DMS53 treated with DMSO at 0.1 percent for 48 hours (cell line): ENCODE data around the gene ADARB1.

Source experiments
- DNase-seq: peaks from one replicate; lab custom pipeline; 2025; ENCODE audit not compliant: unreplicated experiment; lab: John Stamatoyannopoulos, UW

ADARB1 gene

GRCh38 chr21:45163413-45164123, 89.2 kb downstream of the ADARB1 start:
- DNase-seq, result no peak

DNA sequence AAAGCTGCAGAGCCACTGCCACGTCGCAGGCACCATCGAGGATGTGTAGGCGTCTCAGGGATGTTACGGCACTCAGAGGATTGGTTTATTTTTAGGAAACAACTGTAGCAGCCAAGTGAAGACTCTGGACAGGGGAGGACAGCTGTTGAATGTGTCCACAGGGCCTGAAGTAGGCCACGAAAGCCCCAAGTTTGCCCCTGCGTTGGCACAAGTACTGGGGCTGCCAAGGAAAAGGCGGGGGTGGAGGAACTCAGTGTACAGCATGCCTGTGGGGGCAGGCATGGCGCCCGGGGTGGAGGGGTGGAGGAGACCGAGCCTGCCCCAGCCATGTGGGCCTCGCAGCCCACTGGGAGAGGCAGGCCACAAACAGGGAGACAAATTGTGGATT, 89.7 kb downstream of the ADARB1 start:
- no peak for DNase-seq

DNA sequence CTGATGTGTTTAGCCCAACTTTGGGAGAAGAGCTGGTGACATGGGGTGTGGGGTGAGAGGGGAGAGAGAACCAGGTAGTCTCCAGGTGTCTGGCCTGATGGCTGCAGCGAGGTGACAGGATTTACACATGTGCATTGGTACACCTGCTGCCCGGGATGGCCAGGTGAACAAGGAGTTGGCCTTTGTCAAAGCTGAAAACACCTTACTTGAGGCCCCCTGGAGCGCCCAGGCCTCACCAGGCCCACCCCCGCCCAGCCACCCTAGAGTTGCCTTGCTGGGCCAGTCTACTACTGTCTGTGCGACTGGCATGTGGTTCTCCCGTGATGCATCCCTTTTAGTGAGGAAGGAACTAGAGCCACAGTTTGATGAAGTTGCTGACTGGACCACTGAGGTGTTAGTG, 90.5 kb downstream of the ADARB1 start:
- DNase-seq, result no peak

DNA sequence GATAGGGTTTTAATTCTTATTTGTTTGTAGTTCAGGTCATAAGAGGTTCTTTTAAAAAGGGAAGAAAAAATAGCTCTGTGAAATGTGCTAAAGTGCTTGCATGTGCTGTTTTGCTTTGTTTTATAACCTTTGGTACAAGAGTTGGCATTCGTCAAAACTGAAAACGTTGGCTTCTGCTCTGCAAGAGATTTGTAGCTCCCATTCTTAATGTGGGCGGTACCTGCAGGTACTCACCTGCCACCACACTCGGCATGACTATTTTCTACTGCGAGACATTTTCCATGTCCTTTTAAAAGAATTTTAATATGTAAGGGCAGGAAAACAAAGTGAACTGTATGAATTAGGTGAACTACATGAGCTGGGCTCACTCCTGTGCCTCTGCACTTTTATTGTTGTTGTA, 92.6 kb downstream of the ADARB1 start:
- DNase-seq, result no peak

DNA sequence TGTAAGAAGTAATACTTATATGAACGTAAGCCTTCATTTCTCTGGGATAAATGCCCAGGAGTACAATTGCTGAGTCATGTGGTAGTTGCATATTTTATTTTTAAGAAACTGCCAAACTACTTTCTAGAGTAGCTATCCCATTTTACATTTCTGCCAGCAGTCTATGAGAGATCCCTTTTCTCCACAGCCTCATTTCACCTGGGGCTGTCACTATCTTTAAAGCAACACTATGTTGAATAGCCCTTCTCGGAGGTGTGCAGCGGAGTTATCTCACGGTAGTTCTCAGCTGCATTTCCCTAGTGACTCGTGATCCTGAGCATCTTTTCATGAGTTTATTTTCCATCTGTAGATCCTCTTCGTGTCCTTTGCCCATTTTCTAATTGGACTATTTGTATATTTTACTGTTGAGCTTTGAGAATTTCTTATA, 93.4 kb downstream of the ADARB1 start:
- no peak for DNase-seq

DNA sequence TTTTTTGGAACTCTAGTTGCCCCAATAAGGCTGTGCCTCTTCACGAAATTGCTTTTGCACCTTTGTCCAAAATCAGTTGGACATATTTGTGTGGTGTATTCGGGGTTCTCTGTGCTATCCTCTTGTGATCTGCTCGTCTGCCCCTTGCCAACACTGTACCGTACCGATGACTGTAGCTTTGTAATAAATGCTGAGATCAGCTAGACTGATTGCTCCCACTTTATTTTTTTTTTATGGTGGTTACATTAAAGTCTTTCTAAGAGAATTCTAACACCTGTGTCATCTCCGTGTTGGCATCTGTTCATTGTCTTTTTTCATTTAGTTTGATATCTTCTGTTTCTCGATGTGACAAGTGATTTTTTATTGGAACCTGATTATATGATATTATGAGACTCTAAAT, 94.1 kb downstream of the ADARB1 start:
- DNase-seq, result no peak

GRCh38 chr21:45169001-45169400, 94.6 kb downstream of the ADARB1 start:
- DNase-seq, result no peak

- no peak for DNase-seq
These were observed 95.3 kb downstream of the ADARB1 start for GRCh38 chr21:45169682-45170081.

DNA sequence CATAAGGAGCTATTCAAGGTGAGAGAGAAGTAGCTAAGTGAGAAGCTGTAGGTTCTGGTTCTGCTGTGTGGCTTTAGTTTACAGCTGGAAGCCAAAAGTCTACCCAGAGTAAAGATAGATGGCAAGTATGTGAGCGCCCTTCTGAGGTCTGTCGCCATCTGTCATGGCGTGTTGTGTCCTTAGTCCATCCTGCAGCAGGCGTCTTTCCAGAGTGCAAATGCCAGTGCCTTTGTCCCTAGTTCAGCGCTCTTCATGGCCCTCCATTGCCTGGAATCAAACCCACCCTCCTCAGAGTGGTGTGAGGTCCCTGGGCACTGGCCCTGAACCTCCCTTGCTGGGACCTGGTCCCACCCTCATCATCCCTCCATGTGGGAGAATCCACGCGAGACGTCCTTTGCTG, 96.6 kb downstream of the ADARB1 start:
- no peak for DNase-seq

DNA sequence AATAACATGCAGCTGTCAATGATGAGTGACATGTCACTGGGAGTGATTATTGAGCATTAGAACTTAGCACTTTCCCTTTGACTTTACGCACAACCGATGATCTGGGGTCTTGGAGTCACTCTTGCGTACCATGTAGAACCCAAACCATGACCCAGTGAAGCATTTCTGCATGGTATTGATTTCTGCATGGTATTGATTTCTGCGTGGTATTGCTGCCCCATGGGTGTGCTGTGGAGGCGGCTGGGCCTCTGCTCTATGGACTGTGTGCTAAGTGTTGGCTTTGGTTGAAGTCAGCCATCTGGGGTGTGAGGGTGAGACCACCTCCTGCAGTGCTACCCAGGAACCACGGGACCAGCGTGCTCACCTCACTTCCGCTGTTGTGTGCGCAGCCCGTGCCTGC, 98.0 kb downstream of the ADARB1 start:
- DNase-seq, result no peak

GRCh38 chr21:45175326-45176095, 101.1 kb downstream of the ADARB1 start:
- no peak for DNase-seq

DNA sequence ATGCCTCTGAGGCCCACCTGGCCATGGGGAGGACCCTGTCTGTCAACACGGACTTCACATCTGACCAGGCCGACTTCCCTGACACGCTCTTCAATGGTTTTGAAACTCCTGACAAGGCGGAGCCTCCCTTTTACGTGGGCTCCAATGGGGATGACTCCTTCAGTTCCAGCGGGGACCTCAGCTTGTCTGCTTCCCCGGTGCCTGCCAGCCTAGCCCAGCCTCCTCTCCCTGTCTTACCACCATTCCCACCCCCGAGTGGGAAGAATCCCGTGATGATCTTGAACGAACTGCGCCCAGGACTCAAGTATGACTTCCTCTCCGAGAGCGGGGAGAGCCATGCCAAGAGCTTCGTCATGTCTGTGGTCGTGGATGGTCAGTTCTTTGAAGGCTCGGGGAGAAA, 101.8 kb downstream of the ADARB1 start:
- no peak for DNase-seq

DNA sequence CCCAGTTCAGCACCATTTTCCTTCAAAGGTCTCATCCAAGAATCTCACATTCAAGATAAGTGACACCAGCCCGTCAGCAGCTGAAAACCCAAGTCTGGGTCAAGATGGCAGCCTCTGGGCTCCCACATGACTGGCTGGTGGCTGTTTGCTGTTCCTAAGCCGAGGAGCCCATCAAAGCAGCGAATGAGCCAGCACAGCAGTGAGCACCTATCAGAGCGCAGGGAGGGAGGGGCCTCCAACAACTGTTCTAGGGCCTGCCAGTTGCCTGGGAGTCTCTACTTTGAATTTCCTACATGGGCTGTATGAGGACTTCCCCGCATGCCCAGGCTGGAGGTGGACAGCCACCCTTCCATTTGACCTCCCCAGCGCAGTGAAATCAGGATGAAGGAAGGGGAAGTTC, 102.7 kb downstream of the ADARB1 start:
- DNase-seq, result no peak

GRCh38 chr21:45178070-45178608, 103.8 kb downstream of the ADARB1 start:
- no peak for DNase-seq

DNA sequence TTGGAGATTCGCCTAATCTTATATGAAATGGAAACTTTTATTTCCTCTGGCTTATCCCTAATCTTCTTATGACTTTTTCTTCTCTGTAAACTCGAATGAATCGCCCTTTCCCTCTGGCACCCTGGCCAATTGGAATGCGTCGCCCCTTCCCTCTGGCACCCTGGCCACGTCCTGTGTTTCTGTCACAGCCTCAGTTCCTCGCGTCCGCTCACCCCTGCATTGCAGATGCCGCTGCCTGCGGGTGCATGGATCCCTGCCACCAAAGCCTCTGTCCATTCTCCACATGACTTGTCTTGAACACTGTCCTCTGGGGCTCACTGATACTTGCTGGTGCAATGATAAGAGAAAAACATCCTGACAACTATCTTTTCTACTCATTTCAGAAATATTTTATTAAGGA, 104.6 kb downstream of the ADARB1 start:
- no peak for DNase-seq

DNA sequence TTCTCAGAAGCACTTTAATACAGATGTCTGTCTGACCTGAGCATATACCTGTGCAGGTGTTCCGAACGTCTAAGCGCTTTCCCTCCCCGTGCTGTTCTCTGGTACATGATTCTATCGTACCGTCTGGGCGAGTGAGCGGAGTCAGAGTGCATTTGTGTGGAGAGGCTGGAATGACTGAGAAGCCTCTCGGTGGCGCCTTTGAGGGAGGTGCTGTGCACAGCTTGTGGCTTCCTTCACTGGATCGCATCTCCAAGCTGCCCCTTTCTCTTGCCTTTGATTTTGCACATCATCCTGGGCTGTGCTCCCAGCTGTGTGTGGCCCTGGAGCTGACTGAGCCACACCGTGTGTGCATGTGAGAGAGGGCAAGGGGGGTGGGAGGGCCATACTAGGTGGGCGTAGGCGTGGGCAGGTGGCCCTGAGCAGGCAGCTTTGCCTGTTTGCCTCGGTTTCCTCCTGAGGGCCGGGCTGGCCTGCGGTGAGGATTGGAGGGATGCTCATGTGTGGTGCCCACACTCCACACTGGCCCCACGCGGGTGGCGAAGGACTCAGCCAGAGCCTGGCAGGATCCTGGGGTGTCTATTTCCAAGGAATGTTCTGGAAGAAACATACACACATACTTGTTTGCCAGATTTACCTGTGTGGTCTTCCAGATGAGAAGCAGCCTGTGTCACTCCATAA, 105.3 kb downstream of the ADARB1 start:
- DNase-seq, result no peak

GRCh38 chr21:45180246-45180599, 105.8 kb downstream of the ADARB1 start:
- no peak for DNase-seq

- DNase-seq, result no peak
These were observed 108.6 kb downstream of the ADARB1 start for GRCh38 chr21:45182958-45183357.

DNA sequence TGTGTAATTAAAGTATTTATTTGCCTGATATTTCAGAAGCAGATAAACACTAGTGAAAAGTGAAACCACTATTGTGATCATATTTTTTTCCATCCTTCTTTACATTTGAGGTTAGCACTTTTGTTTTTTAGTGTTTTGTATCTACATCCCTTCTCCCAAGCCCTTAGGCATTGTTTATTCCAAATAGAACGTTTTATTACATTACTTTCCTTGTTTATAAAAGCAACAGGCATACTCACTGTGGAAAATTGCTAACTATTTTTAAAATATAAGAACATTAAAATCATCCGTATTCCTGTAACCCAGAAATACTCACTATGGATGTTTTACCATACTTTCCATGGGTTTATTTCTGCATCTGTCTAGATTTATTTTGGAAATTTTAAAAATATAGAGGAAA, 109.5 kb downstream of the ADARB1 start:
- no peak for DNase-seq

DNA sequence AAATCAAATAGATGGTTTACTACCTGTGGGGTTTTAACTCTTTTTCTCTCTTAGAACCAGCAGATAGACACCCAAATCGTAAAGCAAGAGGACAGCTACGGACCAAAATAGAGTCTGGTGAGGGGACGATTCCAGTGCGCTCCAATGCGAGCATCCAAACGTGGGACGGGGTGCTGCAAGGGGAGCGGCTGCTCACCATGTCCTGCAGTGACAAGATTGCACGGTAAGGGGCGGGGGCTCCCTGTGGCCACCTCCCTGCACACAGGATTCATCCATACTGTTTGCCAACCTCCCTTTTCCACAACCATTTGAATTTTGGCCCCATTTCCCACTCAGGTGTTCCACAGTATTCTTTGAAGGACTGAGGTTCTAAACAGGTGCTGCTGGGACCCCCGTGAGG, 110.5 kb downstream of the ADARB1 start:
- DNase-seq, result no peak

GRCh38 chr21:45186709-45187108, 112.3 kb downstream of the ADARB1 start:
- no peak for DNase-seq

- no peak for DNase-seq
These were observed 113.3 kb downstream of the ADARB1 start for GRCh38 chr21:45187646-45188045.
